ENCODE results near the gene LACTBL1.
"Not testable (repeated sequence)": the region's sequence is repeated elsewhere in the genome, so short reads cannot be mapped to it uniquely, and the experiment has no call there.

Gene LACTBL1, protein sequence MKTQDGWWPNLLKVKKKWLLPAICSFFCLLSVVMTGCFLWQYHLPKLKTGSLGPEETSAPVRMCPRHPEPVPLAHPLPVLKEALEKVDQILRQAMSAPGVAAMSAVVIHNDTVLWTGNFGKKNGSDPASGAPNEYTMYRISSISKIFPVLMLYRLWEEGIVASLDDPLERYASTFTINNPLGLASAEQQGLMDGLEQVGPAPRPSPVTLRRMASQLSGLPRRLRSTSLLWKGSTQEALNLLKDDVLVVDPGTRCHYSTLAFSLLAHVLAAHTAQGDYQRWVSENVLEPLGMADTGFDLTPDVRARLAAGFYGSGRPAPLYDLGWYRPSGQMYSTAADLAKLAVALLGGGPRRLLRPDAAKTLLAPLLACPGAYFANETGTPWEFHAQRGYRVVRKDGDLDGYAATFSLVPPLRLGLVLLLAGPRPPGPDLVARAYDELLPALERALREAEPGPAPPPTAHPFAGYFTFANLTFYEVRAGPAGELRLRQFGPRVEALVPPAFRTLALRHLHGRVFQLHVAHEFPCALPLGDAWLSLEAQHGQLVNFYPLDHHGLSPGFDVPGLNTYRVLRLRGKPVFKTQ

DNA sequence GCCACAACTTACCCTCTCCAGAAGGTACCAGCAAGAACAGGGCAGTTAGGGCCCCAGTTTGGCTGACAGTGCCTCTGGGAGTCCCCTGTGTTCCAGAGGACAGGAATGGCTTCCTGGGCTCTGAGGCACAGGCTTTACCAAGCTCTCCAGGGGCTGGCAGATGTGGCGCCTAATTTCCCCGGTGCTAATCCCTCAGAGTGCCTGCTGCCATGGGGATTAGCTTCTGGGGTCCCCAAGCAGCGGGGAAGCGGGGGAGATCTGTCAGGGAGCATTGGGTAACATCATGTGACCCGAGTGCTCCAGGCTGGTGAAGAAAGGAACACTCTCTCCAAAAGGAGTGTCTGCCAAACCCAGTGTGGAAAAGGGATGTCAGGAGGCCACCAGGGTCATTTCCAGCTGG lies at the start of gene LACTBL1:
LACTBL1 (minus strand) TSS at position 107 of the 400 bp plus-strand sequence. CDS start 550 bp downstream, outside the sequence.
- DNase-seq (ENCODE audit: low read depth in 3 of 3, low spot score in 1 of 3), result no peak

DNA sequence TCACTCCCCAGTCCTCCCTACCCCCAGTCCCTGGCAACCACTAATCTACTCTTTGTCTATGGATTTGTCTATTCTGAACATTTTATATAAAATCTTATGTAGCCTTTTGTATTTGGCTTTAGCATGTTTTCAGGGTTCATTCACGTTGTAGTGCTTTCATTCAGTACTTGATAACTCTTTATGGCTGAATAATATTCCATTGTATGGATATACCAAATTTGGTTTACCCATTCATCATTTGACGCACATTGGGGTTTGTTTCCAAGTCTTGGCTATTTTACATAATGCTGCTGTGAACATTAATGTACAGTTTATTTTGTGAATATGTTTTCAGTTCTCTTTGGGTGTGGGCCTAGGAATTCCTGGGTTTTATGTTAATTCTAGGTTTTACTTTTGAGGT lies 49.2 kb upstream of the LACTBL1 start:
- no peak for DNase-seq (ENCODE audit: low read depth in 3 of 3, low spot score in 1 of 3)

DNA sequence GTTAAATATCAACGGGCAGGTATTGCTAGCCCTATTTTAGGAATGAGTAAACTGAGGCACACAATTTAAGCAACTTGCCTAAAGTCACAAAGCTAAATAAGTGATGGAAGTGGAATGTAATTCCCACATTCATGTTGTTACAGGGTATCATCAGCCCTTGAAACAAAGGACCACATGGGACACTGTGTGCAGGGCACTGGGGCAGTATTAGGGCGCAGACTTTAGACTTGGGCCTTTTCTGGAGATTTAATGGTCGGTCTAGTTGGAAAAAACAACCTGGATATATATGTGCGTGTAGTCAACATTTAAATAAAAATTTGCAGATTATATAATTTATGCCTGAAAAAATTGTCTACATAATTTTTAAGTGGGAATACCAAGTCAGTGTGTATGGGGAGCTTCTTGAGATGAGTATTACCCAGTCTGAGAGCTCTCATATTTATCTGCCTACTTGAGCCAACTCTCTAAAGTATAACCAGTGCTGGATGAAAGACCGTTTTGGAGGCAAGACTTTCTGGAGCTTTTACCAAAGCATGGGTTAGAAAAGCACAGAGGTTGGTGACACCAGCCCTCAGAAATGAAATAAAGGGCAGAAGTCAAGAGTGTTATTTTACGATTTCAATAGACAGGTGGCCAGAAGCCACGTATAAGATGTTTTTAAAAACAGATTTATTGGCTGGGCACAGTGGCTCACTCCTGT lies 48.2 kb upstream of the LACTBL1 start:
- DNase-seq (ENCODE audit: low read depth in 3 of 3, low spot score in 1 of 3), result no peak

DNA sequence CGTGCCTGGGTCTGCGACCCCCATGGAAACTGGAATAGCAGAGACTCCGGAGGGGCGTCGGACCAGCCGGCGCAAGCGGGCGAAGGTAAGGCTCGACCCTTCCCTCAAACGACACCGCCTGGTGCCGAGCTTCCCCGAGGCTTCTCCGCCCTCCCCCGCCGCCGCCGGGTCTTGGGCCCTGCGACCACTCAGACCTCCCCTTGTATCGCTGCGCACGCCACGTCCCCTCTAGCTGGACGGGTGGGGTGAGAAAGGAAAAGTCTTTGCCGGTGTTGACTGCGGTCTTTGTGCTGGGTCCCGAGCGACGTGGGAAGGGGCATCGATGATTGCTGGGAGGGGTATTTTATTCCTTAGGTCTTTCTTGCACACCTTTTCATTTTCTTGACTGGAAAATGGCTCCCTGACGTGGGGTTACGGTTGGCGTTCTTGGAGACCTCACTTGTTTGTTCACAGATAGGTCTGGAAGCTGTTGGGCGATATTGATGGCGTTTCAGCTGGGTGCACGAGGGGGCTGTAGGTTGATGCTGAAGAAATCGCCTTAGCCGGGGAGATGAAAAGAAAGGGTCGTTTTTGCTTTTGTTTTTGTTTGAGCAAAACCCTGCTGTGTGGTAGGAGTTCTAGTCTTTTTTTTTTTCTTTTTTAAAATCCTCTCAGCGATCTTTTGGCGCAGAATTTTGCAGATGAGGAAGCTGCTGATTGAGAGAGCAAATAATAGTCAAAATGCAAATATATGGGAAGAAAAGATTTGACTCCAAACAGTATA lies 47.4 kb upstream of the LACTBL1 start:
- DNase-seq (ENCODE audit: low read depth in 3 of 3, low spot score in 1 of 3), result peak in 1 of 3 donors; percentile 10

DNA sequence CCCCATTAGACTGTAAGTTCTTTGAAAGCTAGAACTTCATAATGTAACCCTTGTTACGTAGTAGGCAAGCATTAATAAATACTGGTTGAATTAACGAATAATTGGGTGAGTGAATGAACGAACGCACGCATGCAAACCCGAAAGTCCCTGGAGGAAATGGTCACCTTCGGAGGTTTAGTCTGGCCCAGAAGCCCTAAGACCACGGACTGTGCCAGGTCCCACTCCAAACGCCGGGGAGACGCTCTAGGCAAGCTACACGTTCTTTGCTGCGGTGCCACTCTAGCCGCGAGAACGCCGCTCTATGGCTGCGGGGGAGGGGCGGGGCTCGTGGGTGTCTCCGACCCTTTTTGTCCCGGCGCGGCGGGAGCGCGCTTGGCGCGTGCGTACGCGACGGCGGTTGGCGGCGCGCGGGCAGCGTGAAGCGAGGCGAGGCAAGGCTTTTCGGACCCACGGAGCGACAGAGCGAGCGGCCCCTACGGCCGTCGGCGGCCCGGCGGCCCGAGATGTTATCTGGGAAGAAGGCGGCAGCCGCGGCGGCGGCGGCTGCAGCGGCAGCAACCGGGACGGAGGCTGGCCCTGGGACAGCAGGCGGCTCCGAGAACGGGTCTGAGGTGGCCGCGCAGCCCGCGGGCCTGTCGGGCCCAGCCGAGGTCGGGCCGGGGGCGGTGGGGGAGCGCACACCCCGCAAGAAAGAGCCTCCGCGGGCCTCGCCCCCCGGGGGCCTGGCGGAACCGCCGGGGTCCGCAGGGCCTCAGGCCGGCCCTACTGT lies 46.6 kb upstream of the LACTBL1 start, which contains the start of gene KDM1A:
KDM1A (plus strand) TSS at position 375 of the 769 bp plus-strand sequence; CDS start at position 504, 129 bp downstream.
- peak; percentile 80 to 94 (median 88) for DNase-seq (ENCODE audit: low read depth in 3 of 3, low spot score in 1 of 3)

DNA sequence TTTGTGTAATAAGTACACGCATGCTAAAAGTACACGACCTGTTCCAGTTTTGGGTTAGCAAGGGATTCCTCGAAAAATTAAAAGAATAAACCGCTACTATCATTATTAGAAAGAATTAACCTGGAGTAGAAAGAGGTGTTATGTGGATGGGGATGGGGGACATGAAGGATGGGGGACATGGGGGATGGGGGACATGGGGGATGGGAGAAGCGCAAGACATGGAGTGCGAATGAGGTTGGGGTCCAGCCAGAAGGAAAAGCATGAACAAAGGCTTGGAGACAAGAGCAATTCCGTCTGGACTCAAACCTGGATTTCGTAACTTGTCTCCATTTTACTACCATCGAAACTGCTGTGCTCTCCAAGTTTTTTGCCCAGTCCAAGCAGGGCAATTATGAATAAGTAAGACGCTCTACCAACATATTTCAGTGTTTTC lies 46.0 kb upstream of the LACTBL1 start:
- no peak for DNase-seq (ENCODE audit: low read depth in 3 of 3, low spot score in 1 of 3)

DNA sequence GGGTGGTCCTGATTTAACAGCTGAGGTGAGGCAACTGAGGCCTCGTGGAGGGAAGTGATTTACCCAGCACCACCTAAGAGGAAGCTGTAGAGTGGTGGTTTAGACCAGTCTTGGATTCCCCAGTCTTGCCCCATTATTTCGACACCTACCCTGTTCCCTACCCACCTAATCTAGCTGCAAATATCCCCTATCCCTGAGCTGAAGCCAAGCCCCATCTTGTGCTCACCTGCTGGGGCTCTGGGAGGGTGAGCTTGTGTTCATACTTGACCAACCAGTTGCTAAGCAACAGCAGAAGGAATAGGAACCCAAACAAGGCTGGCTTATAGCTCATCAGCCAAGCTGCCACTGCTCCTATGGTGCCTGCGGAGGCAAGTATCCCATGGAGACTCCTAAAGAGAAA lies 41.0 kb upstream of the LACTBL1 start:
- no peak for DNase-seq (ENCODE audit: low read depth in 3 of 3, low spot score in 1 of 3)

DNA sequence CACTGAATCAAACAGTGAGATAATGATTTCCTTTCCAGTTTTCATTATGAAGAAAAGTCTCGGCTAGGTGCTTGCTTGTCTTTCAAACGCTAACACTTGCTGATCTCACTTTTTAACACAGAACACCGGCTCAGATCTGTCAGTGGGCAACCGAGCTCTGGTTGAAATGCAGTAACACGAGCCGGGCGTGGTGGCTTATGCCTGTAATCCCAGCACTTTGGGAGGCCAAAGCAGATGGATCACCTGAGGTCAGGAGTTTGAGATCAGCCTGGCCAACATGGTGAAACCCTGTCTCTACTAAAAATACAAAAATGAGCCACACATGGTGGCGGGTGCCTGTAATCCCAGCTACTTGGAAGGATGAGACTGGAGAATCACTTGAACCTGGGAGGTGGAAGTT lies 37.4 kb upstream of the LACTBL1 start:
- DNase-seq (ENCODE audit: low read depth in 3 of 3, low spot score in 1 of 3), result not testable (repeated sequence)

DNA sequence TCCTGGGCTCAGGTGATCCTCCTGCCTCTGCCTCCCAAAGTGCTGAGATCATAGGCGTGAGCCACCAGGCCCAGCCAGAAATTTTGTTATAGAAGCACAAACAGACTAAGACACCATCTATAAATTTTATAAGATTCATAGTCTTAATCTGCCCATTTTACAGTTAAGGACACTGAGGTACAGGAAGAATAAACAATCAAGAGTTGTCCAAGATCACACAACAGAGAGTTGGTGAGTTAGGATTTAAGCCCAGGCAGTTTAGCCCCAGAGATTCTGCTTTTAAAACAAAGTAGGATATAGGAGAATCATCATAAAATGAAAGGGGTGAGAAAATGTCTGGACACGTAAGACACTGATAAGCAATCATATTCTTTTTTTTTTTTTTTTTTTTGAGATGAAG lies 36.2 kb upstream of the LACTBL1 start:
- no peak for DNase-seq (ENCODE audit: low read depth in 3 of 3, low spot score in 1 of 3)

DNA sequence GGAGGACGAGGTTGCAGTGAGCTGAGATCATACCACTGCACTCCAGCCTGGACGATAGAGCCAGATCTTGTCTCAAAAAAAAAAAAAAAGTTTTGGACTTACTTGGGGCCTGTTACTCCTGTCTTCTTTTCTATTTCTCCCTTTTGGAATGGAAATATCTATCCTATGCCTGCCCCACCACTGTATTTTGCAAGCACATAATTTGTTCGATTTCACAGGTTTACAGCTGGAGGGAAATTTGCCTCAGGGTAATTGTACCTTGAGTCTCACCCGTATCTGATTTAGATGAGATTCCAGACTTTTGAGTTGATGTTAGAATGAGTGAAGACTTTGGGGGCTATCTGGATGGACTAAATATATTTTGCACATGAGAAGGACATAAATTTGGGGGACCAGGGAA lies 34.4 kb upstream of the LACTBL1 start:
- no peak for DNase-seq (ENCODE audit: low read depth in 3 of 3, low spot score in 1 of 3)

DNA sequence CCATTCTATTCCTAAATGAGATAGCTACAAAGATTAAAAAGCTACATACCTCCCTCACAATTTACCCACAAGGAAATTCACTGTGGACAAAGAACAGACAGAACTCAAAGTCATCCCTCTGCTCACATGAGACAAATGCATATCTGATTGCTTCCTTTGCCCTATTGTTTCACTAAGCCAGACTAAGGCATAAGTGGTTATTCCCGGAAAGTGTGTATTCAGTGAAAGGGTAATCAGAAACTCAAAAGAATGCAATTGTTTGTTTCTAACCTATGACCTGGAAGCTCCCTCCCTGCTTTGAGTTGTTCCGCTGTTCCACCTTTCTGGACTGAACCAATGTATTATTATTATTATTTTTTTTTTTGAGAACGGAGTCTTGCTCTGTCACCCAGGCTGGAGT lies 32.1 kb upstream of the LACTBL1 start:
- DNase-seq (ENCODE audit: low read depth in 3 of 3, low spot score in 1 of 3), result not testable (repeated sequence)

DNA sequence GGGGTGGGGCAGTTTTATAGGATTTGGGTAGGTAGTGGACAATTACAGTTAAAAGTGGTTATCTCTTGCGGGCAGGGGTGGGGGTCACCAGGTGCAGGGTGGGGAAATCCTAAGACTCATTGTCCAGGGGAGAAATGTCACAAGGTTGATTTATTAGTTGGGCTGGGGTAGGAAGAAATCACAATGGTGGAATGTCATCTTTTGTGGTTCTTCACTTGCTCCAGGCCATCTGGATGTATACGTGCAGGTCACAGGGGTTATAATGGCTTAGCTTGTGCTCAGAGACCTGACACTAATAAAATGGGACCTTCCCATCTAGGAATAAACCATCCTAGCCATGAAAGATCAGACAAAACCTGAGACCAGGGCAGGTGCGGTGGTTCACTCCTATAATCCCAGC lies 31.4 kb upstream of the LACTBL1 start:
- DNase-seq (ENCODE audit: low read depth in 3 of 3, low spot score in 1 of 3), result no peak

DNA sequence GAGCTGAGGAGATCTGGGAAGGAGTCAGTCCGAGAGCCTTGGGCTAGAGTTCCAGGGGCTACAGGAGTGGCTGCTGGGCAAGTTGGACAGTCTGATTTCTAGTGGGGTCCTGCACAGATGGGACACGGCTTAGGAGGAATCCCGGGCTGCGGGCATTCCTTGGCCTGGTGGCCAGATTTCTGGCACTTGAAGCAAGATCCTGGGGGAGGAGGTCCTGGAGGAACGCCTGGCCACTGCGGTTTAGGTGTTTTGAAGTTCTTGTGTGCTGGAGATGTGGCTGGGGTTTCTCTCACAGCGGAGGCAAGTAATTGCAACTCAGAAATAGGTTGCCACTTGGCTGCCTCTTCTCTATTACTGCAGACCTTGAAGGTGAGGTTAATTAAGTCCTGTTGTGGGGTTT lies 29.6 kb upstream of the LACTBL1 start:
- DNase-seq (ENCODE audit: low read depth in 3 of 3, low spot score in 1 of 3), result not testable (repeated sequence)

DNA sequence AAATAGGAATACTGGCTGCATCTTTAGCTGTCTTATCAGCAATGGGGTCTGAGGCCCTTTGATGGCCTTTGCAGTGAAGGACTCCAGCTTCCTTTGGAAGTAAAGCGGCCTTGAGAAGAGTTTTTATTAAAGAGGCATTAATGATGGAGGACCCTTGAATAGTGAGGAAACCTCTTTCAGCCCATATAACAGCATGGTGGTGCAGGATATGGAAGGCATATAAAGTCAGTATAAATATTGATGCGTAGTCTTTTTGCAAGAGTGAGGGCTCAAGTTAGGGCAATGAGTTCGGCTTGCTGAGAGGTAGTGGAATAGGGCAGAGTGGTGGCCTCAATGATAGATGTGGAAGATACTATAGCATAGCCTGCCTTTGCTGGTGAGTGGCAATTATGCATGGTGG lies 27.5 kb upstream of the LACTBL1 start:
- not testable (repeated sequence) for DNase-seq (ENCODE audit: low read depth in 3 of 3, low spot score in 1 of 3)

DNA sequence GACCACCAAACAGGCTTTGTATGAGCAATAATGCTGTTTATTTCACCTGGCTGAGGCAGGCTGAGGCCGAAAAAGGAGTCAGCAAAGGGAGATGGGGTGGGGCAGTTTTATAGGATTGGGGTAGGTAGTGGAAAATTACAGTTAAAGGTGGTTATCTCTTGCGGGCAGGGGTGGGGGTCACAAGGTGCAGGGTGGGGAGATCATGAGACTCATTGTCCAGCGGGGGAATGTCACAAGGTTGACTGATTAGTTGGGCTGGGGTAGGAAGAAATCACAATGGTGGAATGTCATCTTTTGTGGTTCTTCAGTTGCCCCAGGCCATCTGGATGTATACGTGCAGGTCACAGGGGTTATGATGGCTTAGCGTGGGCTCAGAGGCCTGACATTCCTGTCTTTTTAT lies 24.9 kb upstream of the LACTBL1 start:
- DNase-seq (ENCODE audit: low read depth in 3 of 3, low spot score in 1 of 3), result not testable (repeated sequence)

DNA sequence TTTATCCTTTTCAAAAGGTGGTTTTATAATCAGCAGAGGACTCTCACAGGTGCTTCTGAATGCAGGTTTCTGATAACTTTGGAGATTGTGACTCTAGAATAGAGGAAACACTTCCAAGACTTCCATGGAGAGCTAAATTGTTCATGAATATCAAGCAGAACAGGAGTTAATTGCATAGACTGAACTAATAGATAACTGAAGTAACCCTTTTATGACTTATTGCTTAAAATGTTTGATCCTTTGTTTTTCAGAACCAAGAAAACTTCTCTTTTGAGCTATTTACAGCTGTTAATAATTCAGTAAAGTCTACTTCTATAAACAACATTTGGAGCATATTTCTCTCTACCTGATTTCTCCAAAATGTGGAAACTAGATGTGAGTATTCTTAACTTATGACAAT lies 23.1 kb upstream of the LACTBL1 start:
- no peak for DNase-seq (ENCODE audit: low read depth in 3 of 3, low spot score in 1 of 3)

DNA sequence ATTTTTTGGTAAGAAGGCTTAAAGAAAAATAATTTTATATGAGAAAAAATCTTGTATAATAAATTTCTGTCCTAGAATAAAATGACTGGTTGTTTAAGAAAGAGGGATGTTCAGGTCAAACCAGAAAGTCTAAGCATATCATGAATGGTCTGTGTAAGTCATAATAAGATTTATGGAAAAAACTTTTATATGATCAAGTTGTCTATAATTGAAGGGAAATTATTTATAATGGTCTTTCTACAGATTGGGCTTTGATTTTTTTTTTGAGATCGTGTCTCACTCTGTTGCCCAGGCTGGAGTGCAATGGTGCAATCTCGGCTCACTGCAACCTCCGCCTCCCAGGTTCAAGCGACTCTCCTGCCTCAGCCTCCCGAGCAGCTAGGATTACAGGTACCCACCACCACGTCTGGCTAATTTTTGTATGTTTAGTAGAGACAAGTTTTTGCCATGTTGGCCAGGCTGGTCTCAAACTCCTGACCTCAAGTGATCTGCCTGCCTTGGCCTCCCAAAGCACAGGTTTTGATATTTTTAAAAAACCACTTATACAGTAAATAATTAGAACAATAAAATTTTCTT lies 20.6 kb upstream of the LACTBL1 start:
- DNase-seq (ENCODE audit: low read depth in 3 of 3, low spot score in 1 of 3), result not testable (repeated sequence)

DNA sequence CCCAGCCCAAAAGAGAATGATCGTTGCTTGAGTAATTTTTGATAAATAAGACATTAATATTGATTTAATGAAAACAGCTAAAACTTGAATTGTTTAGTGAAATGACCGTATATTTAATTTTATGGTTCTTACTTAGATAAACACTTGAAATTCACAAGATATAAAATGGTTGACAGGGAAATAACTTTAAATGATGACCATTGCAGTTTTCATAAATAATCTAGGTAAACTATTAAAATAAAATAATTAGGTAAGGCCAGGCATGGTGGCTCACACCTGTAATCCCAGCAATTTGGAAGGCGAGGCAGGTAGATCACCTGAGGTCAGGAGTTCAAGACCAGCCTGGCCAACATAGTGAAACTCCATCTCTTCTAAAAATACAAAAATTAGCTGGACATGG lies 19.7 kb upstream of the LACTBL1 start:
- not testable (repeated sequence) for DNase-seq (ENCODE audit: low read depth in 3 of 3, low spot score in 1 of 3)

DNA sequence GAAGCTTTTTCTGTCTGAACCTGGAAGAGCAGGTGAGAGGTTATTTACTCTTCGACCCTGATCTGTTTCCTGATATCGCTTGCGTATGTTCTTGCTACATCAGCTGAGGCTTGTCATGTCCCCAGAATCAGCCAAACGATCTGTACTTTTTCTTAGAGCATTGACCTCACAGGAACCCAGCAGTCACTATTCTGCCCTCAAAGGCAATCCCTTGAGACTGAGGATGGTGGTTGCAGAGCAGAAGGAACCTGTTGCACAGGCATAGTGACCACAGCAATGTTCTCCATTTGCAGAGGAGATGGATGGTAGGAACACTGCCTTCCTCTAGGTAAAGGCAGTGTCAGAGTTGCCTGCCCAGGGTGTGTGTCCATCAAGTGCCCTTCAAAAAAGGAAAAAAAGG lies 11.3 kb upstream of the LACTBL1 start:
- no peak for DNase-seq (ENCODE audit: low read depth in 3 of 3, low spot score in 1 of 3)

DNA sequence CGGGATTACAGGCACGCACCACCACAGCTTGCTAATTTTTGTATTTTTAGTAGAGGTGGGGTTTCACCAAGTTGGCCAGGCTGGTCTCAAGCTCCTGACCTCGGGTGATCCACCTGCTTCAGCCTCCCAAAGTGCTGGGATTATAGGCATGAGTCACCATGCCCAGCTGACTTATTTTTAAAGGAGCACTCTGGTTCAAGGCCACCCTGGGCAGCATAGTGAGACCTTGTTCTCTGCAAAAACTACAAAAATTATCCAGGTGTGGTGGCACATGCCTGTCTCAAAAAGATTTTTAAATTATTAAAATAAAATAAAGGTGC lies 7.8 kb upstream of the LACTBL1 start:
- DNase-seq (ENCODE audit: low read depth in 3 of 3, low spot score in 1 of 3), result not testable (repeated sequence)
